ENCODE data around the gene COL1A1.

COL1A1 gene

DNA sequence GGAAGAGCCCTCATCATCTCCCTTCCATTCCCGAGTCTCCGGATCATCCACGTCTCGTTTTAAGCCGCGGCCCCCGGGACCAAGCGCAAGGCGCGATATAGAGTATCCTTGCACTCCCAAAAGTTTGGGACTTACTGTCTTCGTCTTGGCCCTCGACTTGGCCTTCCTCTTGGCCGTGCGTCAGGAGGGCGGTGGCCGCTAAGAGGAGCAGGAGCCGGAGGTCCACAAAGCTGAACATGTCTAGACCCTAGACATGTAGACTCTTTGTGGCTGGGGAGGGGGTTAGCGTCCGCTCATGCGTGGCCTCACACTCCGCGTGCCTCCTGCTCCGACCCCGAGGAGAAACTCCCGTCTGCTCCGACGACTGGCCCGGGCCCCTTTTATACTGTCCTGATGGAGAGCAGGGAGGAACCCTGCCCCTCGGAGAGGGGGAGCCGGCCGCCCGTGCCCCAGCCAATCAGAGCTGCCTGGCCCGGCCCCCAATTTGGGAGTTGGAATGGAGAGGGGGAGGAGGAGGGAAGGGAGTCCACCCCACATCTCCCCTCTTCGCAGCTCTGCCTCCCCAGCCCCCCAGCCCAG is at the start of gene COL1A1:
Gene COL1A1, minus strand, starts transcription at position 356 of the 579 bp plus-strand sequence. Its CDS starts 118 bp downstream, at position 238.
- no peak for DNase-seq

DNA sequence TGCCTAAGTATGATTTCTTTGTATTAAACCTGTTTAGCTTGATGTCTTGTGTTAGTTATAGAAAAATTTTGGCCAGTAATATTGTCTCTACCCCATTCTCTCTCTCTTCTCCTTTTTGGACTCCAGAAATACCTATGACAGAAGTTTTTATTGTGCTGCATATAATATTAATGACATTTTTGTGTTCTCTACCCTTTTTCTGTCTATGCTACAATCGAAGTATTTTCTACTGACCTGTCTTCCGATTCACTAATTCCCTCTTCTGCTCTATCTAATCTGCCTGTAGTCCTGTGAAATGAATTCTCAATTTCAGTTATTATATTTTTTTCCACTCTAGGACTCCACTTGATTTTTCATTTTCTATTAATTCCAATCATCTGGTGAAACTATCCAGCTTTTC is 46.8 kb upstream of the COL1A1 start:
- no peak for DNase-seq

DNA sequence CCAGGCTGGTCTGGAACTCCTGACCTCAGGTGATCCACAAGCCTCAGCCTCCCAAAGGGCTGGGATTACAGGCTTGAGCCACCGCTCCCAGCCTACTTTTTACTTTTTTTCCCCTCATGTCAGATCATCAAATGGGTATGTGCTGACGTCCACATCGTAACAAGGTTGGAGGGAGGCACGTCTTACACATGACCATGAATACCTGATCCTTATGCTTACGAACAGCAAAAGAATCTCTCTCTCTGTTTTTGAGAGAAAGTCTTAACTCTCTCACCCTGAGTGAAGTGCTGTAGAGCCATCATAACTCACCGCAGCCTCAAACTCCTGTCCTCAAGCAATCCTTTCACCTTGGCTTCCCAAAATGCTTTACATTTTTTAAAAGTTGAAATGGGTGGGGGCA is 43.3 kb upstream of the COL1A1 start:
- DNase-seq, result no peak

GRCh38 chr17:50241431-50241830 is 40.0 kb upstream of the COL1A1 start:
- no peak for DNase-seq

DNA sequence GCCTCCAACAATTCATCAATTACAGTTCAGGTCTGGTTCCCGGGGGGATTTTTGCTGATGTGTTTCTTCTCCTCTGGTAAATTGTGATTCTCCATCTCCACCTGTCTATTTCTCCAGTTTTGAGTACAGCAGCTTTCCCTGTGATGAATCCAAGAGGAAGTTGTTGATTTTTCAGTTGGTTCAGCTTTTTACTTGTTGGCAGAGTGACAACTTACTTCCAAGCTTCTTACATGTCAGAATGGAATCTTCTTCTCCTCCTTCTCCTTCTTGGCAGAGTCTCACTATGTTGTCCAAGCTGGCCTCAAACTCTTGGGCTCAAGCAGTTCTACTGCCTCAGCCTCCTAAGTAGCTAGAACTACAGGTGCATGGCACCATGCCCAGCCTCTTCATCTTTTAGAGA is 39.4 kb upstream of the COL1A1 start:
- DNase-seq, result no peak

DNA sequence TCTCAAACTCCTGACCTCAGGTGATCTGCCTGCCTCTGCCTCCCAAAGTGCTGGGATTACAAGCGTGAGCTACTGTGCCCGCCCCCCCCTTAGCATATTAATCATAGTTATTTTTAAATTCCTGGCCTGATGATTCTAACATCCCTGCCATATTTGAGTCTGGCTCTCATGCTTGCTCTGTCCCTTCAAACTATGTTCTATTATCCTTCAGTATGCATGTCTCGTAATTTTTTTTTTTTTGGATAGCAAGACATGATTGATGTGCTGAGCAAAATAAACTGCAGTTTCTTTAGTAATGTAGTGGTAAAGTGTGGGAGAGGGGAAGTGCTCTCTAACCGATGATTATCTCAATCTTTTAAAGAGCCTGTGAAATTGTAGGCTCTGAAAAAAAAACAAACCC is 38.5 kb upstream of the COL1A1 start:
- no peak for DNase-seq

DNA sequence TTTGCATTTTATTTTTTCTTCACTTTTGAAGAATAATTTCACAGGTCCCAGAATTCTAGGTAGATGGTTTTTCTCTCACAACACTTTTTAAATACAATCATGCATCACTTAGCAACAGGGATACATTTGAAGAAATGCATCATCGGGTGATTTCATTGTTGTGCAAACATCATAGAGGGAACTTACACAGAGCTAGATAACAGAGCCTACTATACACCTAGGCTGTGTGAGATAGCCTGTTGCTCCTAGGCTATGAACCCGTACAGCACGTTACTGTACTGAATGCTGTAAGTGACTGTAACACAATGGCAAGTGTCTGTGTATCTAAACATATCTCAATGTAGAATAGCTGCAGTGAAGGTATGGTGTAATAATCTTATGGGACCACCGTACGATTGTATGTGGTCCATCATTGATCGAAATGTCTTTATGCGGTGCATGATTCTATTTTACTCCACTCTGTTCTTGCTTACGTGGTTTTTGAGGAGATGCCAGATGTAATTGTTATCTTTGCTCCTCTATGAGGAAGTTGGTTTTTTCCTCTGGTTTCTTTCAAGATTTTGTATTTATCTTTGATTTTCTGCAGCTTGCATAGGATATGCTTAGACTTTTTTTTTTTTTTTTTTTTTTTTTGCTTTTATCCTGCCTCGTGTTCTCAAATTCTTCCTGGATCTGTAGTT is 37.3 kb upstream of the COL1A1 start:
- DNase-seq, result no peak

- no peak for DNase-seq
Measured at GRCh38 chr17:50237901-50238300, 36.5 kb upstream of the COL1A1 start.

- DNase-seq, result no peak
Measured at GRCh38 chr17:50234581-50234980, 33.1 kb upstream of the COL1A1 start.

DNA sequence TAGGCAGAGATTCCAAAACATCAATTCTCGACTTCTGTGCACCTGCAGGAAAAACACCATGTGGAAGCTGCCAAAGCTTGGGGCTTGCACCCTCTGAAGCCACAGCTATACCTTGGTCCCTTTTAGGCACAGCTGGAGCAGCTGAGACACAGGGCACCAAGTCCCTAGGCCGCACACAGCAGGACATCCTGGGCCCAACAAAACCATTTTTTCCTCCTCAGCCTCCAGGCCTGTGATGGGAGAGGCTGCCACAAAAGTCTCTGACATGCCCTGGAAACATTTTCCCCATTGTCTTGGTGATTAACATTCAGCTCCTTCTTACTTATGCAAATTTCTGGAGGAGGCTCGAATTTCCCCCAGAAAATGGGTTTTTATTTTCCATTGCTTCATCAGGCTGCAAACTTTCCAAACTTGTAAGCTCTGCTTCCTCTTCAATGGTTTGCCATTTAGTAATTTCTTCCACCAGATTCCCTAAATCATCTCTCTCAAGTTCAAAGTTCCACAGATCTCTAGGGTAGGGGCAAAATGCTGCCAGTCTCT is 24.3 kb upstream of the COL1A1 start:
- DNase-seq, result no peak

- no peak for DNase-seq
Measured at GRCh38 chr17:50222922-50223321, 21.5 kb upstream of the COL1A1 start.

- no peak for DNase-seq
Measured at GRCh38 chr17:50221864-50222545, 20.6 kb upstream of the COL1A1 start.

DNA sequence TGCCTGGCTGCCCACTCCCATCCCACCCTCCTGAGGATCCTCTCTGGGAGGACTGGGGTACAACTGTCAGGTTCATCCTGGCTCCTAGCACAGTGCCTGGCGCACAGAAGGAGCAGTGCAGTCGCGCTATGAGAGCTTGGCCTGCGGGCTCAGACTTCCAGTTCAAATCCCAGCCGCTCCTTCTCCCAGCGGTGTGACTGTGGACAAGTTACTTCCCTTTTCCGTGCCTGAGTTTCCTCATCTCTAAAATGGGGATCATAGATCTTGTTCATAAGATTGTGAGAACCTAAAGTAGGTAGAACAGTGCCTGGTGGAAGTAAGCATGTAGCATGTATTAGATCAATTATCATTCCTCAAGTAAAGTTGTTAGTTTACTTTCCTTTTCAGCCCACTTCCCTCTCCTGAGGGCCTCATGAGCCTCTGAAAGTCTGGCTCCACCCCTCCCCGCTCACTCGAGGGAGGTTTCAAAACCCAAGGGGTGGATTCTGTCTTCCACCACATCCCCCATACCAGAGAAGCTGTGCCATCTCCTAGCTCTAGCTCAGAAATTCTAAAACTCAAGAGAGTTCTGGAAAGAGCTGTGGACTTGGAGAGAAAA is 19.9 kb upstream of the COL1A1 start:
- DNase-seq, result no peak

DNA sequence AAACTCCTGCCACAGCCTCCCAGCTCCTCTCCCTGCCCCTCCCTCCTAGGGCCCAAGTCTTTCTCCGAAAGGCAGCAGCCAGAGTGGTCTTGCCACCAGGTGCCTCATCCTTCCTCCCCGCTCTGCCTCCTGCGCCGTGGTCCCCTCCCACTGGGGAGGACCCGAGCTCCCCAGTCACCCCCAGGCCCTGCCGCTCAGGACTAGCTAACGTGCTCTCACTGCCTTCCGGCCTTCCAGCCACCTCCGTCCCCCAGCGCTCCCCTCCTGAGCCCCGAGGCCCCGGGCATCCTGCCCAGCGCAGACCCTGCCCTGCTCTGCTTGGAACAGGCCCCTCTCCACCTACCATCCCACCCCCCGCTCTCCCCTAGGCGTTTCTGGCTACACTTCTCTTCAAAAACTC is 19.4 kb upstream of the COL1A1 start:
- no peak for DNase-seq

DNA sequence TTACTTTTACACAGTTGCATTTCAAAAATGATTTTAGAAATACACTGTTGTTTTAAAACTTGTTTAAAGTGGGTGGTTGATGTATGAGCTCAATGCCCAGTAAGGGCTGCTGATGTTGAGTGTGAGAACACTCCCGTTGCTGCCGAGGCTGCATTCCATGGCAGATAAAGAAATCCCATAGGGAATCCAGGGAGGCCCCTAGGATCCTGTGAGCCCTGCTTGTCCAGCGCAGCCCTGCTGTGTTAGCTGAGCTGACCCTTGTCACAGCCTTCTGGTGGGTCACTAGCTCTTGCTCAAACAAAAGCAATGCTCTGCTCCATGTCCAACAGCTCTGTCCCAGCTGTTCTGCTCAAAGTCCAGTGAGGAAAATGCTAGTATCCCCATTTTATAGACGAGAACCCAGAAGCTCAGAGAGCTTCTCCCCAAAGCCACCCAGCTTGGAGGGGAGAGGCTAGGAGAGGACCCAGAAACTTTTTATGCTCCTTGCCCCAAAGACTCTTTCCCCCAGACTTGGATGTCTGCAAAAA is 18.6 kb upstream of the COL1A1 start:
- DNase-seq, result peak; percentile 85

GRCh38 chr17:50219342-50219741 is 17.9 kb upstream of the COL1A1 start:
- DNase-seq, result peak; percentile 62

- peak; percentile 92 for DNase-seq
Measured at GRCh38 chr17:50218771-50219315, 17.4 kb upstream of the COL1A1 start.

DNA sequence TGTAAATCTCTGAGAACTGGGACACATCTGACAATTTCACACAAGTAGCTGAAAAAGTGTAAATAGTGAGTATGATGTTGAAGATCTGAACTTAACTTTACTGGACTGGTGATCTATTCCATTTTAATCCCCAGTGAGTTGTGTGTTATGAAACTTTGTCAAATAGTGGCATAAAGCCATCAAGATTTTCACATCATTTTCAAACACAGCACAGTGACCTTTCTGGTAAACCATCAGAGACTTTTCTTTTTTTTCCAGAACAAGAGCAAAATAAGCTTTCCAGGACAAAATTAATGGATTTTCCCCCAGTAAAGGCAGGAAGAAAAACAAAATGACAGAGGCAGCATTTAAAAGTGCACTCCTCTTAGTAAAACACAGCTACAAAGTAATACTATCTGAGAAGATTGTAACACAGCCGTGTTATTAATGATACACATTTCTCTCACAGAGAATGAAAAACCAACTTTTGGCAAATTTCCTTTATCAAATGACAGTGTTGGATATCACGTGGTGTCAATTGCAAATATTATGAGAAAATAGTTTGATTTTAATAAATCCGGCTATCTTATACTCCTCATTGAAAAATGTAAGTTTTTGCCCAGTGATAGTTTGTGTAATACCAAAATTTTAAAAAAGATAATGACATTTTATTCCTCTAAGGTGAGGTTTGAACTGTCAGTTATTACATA is 16.8 kb upstream of the COL1A1 start:
- DNase-seq, result no peak

DNA sequence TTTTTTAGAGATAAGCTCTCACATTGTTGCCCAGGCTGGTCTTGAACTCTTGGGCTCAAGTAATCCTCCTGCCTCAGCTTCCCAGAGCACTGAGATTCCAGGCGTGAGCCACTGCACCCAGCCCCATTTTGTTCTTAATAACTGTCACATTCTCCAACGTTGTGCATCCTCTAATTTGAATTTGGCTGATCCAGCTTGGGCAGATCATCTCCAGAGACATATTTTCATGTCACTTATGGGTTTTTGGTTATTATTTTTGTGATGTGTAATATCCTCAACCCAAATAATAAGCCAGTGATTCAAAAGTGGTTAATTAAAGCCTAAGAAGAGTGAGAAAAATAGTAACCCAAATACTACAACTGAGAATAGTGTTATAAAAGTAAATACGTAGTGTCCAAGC is 16.2 kb upstream of the COL1A1 start:
- DNase-seq, result no peak

DNA sequence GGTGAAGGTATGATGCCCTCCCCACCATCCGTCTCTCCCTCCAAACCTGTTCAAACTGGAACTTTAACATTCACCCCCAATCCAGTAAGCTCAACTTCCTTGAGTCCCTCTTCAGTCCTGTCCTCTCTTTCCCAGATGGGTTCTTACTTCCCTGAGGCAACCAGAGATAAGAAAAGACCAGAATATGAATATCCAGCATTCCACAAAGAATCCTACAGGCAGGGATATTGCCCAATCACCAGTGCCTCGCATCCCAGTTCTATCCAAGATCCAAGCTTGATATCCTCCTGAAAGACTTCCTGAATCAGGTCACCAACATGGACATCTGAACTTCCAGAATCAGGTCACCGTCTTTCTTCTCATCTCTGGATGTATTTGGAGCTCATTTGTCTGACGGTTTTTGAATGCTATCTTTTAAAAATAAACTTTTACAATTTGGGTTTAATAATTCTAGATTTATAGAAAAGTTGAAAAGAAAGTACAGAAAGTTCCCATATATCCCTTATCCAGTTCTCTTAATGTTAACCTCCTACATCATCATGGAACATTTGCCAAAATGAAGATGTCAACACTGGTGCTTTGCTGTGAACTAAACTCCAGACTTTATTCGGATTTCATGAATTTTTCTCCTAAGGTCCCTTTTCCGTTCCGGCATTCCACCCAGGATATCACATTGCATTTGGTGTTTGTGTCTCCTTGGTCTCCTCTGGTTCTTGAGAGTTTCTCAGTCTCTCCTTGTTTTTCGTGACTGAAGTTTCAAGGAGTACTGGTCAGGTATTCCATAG is 13.7 kb upstream of the COL1A1 start:
- DNase-seq, result peak; percentile 37

Measured in islet precursor cell (in vitro differentiated cells).